NCI-H2227 (cell line): ENCODE measurements around the gene SBK2.
"Not testable (repeated sequence)": the region's sequence is repeated elsewhere in the genome, so short reads cannot be mapped to it uniquely, and the experiment has no call there.

Experiments used
- DNase-seq: peaks from one replicate; lab custom pipeline; 2025; ENCODE audit not compliant: unreplicated experiment; lab: John Stamatoyannopoulos, UW

The SBK2 gene, protein sequence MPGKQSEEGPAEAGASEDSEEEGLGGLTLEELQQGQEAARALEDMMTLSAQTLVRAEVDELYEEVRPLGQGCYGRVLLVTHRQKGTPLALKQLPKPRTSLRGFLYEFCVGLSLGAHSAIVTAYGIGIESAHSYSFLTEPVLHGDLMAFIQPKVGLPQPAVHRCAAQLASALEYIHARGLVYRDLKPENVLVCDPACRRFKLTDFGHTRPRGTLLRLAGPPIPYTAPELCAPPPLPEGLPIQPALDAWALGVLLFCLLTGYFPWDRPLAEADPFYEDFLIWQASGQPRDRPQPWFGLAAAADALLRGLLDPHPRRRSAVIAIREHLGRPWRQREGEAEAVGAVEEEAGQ

GRCh38 chr19:55536951-55537740 is at the start of gene SBK2:
Gene SBK2, minus strand, starts transcription at chr19:55537133. Its CDS starts 839 bp downstream, at chr19:55536294.
- no peak for DNase-seq

DNA sequence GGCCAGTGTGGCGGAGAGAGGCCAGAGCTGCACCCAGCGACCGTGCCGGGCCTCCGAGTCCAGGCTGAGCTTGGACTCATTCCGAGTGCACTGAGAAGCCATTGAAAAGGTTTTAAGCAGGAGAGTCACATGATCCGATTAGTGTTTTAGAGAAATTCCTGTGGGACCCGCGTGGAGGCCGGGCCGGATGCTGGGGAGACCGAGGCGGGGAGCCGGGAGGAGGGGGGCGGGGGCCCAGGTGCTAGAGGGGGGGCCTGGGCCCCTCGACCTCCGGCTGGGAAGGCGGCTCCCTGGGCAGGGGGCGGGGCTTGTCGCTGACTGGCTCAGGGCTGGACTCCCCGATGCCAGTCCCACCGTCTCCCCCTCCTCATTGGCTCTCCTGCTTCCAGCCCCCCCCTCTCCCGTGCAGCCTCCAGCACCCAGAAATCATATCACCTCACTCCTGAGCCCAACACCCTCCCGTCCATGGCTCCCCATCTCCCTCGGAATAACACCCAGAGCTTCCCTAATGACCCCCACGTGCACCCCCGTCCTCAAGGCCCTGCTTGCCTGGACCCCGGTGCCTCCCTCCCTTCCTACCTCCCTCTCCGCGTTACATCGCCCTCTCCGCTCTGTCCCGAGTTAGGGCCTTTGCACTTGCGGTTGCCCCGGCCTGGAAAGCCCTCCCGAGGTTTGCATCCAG is 48.9 kb upstream of the SBK2 start:
- peak; percentile 96 for DNase-seq

- DNase-seq, result no peak
Observed at GRCh38 chr19:55584871-55585270, 47.9 kb upstream of the SBK2 start.

- not testable (repeated sequence) for DNase-seq
Observed at GRCh38 chr19:55583897-55584296, 47.0 kb upstream of the SBK2 start.

DNA sequence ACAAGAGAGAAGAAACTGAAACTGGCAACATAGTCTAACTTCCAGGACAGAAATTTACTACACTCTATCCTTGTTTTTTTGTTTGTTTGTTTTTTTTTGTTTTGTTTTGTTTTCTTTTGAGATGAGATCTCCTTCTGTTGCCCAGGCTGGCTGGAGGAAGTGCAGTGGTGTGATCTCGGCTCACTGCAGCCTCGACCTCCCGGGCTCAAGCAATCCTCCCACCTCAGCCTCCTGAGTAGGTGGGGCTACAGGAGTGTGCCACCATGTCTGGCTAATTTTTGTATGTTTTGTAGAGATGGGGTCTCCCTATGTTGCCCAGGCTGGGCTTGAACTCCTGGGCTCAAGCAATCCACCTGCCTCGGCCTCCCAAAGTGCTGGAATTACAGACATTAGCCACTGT is 45.4 kb upstream of the SBK2 start:
- DNase-seq, result not testable (repeated sequence)

- DNase-seq, result peak; percentile 57
Observed at GRCh38 chr19:55581823-55582223, 44.9 kb upstream of the SBK2 start.

GRCh38 chr19:55581145-55581822 is 44.4 kb upstream of the SBK2 start:
- DNase-seq, result no peak

GRCh38 chr19:55580628-55581144 is 43.8 kb upstream of the SBK2 start, which contains the start of gene ZNF579:
Gene ZNF579, minus strand, starts transcription at chr19:55580848. Its CDS starts 1,209 bp downstream, at chr19:55579639.
- peak; percentile 99 for DNase-seq

- DNase-seq, result peak; percentile 81
Observed at GRCh38 chr19:55579766-55580621, 43.1 kb upstream of the SBK2 start.

GRCh38 chr19:55578761-55579747 is 42.1 kb upstream of the SBK2 start:
- DNase-seq, result no peak

- DNase-seq, result no peak
Observed at GRCh38 chr19:55578031-55578760, 41.3 kb upstream of the SBK2 start.

GRCh38 chr19:55576746-55577145 is 39.8 kb upstream of the SBK2 start:
- no peak for DNase-seq

DNA sequence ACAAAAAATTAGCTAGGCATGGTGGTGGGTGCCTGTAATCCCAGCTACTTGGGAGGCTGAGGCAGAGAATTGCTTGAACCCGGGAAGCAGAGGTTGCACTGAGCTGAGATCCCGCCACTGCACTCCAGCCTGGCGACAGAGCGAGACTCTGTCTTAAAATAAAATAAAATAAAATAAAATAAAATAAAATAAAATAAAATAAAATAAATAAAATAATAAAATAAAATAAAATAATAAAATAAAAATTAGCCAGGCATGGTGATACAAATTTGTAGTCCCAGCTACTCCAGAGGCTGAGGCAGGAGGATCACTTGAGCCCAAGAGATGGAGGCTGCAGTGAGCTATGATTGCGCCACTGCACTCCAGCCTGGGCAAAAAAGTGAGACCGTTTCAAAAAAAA is 37.0 kb upstream of the SBK2 start:
- DNase-seq, result not testable (repeated sequence)

DNA sequence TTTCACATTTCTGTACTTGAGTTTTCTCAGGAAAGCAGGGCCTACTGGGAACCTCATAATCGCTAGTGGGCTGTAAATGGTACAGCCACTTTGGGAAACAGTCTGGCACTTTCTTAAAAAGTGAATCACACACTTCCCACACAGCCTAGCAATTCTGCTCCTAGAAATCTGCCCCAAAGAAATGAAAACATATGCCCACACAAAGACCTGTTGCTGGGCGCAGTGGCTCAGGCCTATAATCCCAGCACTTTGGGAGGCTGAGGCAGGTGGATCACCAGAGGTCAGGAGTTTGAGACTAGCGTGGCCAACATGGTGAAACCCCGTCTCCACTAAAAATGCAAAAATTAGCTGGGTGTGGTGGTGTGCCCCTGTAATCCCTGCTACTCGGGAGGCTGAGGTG is 32.5 kb upstream of the SBK2 start:
- not testable (repeated sequence) for DNase-seq

- no peak for DNase-seq
Observed at GRCh38 chr19:55567708-55568328, 30.9 kb upstream of the SBK2 start.

DNA sequence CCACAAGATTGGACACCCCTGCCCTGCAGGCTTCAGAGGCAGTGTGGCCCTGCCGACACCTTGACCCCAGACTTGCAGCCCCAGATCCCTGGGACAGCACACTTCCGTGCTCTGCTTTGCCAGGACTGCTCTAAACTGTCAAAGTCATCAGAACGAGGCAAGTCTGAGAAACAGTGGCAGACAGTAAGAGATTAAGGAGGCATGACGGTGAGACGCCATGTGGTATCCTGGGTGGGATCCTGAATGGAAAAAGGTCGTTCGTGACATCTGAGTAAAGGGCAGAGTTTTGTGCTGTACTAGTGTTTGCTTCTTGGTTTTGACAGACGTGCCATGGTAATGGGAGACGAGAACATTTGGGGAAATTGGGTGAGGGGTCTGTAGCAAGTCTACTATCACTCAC is 29.9 kb upstream of the SBK2 start:
- no peak for DNase-seq

DNA sequence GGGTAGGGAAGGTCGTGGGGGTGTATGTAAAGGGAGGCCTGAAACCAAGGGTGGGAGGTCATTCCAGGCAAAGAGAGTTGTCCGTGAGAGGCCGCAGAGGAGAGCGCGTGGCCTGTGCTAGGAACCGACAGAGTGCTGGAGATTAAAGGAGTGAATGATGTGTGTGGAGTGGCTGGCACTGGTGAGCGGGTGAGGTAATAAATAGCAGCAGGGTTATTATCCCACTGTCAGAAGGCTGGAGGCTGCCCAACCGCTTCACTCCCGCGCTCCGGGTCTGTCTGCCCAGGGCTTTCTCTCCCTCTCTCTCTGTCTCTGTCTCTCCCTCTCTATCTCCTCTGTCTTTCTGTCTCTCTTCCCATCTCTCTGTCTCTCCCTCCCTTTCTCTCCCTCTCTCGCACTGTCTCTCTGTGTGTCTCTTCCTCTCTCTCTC is 26.3 kb upstream of the SBK2 start:
- DNase-seq, result peak; percentile 81
